GM21529 (cell line): Measurements from ENCODE around the gene SLC16A11.
"Not testable (repeated sequence)": the region's sequence is repeated elsewhere in the genome, so short reads cannot be mapped to it uniquely, and the experiment has no call there.

Source experiments
- ATAC-seq: cut with Tn5 transposase; IDR thresholded peaks from one replicate; pipeline ENCODE4 v1.9.1; 2021; ENCODE audit not compliant: unreplicated experiment

SLC16A11 gene

GRCh38 chr17:7043497-7044198 is at the start of gene SLC16A11:
SLC16A11 (minus strand) TSS chr17:7044092; CDS start chr17:7043513, 579 bp downstream.
- no peak for ATAC-seq

GRCh38 chr17:7091311-7092005 is 47.6 kb upstream of the SLC16A11 start:
- ATAC-seq, result not testable (repeated sequence)

- not testable (repeated sequence) for ATAC-seq
These were observed 45.7 kb upstream of the SLC16A11 start for GRCh38 chr17:7089570-7089969.

GRCh38 chr17:7088442-7088841 is 44.5 kb upstream of the SLC16A11 start:
- not testable (repeated sequence) for ATAC-seq

- ATAC-seq, result no peak
These were observed 40.2 kb upstream of the SLC16A11 start for GRCh38 chr17:7084088-7084487.

GRCh38 chr17:7083592-7083991 is 39.7 kb upstream of the SLC16A11 start:
- no peak for ATAC-seq

GRCh38 chr17:7081341-7082062 is 37.6 kb upstream of the SLC16A11 start:
- no peak for ATAC-seq

GRCh38 chr17:7080456-7081041 is 36.7 kb upstream of the SLC16A11 start:
- no peak for ATAC-seq

GRCh38 chr17:7079581-7080455 is 35.9 kb upstream of the SLC16A11 start, which contains the start of gene CLEC10A:
CLEC10A (minus strand) TSS chr17:7080251; CDS start chr17:7078812, 1,439 bp downstream.
- ATAC-seq, result no peak

GRCh38 chr17:7078711-7079110 is 34.8 kb upstream of the SLC16A11 start:
- no peak for ATAC-seq

- no peak for ATAC-seq
These were observed 34.1 kb upstream of the SLC16A11 start for GRCh38 chr17:7077911-7078546.

- ATAC-seq, result no peak
These were observed 31.0 kb upstream of the SLC16A11 start for GRCh38 chr17:7074931-7075330.

GRCh38 chr17:7072406-7072805 is 28.5 kb upstream of the SLC16A11 start:
- ATAC-seq, result no peak

- ATAC-seq, result no peak
These were observed 26.8 kb upstream of the SLC16A11 start for GRCh38 chr17:7070712-7071111.

- ATAC-seq, result no peak
These were observed 24.4 kb upstream of the SLC16A11 start for GRCh38 chr17:7068268-7068667.

GRCh38 chr17:7067198-7067597 is 23.3 kb upstream of the SLC16A11 start:
- ATAC-seq, result no peak

GRCh38 chr17:7064261-7064660 is 20.4 kb upstream of the SLC16A11 start:
- ATAC-seq, result no peak

GRCh38 chr17:7063518-7064094 is 19.7 kb upstream of the SLC16A11 start:
- no peak for ATAC-seq

GRCh38 chr17:7060165-7060891 is 16.4 kb upstream of the SLC16A11 start:
- ATAC-seq, result no peak
